ENCODE data around the gene SCNN1A. TPM values are rescaled to one million over a fixed set of nuclear protein-coding genes. Genes with fewer than 3 reads are reported as not detected.

Gene SCNN1A
- total and polyA plus RNA-seq, 9 donors, result 1.2 to 141 (median 10.8) TPM

DNA sequence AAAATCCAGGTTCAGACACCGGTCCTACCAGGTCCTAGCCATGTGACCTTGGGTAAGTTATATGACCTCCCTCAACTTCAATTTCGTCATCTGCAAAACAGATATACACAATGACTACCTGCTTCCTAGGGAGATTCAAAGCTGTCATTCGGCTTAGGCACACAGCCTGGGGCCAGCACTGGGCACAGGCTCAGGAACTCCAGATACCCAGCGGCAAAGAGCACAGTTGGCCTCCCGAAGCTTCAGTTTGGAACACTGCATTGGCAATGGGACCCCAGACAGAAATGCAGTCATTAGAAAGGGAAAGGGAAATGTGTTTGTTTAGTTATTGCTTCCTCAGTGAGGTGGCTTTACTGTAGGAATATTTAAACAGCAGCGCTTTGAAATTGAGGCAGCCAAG lies 53.5 kb downstream of the SCNN1A start:
- Histone ChIP-seq H3K4me1 (ENCODE audit: insufficient read depth) (peaks cover 12% of the 10 kb centered on the region), H3K36me3 (no peaks in the 10 kb centered on the region), H3K27me3 (no peaks in the 10 kb centered on the region), H3K27ac (no peak overlapping the region), H3K4me3 (no peak overlapping the region), H3K9me3 (no peaks in the 10 kb centered on the region)
- TF ChIP-seq, protein P1, sequence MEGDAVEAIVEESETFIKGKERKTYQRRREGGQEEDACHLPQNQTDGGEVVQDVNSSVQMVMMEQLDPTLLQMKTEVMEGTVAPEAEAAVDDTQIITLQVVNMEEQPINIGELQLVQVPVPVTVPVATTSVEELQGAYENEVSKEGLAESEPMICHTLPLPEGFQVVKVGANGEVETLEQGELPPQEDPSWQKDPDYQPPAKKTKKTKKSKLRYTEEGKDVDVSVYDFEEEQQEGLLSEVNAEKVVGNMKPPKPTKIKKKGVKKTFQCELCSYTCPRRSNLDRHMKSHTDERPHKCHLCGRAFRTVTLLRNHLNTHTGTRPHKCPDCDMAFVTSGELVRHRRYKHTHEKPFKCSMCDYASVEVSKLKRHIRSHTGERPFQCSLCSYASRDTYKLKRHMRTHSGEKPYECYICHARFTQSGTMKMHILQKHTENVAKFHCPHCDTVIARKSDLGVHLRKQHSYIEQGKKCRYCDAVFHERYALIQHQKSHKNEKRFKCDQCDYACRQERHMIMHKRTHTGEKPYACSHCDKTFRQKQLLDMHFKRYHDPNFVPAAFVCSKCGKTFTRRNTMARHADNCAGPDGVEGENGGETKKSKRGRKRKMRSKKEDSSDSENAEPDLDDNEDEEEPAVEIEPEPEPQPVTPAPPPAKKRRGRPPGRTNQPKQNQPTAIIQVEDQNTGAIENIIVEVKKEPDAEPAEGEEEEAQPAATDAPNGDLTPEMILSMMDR (IDR thresholded peaks at IDR 0.05), result no peak
- no peak for TF ChIP-seq EP300 (IDR thresholded peaks at IDR 0.05)
- no peak for TF ChIP-seq POLR2A (IDR thresholded peaks at IDR 0.05)
- intact Hi-C loops (cut with DNase I), result loop anchor here in 2 of 4 donors (10.0 kb wide), 2 partner anchors 143 to 213 kb away; partner anchors contain the start of gene GAPDH (in 1 of the 2)
- DNase-seq, result no peak
- 79 to 85% (median 79%) methylated on average over 6 of the region's 6 CpGs for WGBS, 3 donors

DNA sequence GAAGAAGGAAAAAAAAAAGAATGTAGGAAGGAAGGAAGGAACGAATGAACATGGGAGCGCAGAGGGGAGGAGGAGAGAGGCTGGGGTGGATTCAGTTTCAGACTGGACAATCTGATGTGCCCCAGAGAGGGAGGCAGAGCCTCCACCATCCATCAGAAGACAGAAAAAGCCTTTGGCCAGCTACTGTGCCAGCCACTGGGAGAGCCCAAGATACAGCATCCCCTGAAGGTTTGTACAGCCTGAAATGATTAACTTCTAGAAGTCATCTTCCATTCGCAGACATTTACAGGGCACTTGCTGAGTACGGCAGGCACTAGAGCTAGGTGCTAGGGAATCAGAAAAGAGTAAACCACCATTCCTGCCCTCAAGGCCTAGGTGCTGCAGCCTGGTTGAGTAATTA lies 55.9 kb downstream of the SCNN1A start:
- WGBS, 3 donors, result 85 to 89% (median 89%) methylated on average over 4 of the region's 4 CpGs
- no peak overlapping the region for H3K4me3 ChIP-seq
- H3K4me1 ChIP-seq (ENCODE audit: insufficient read depth), result peaks cover 7% of the 10 kb centered on the region
- no peaks in the 10 kb centered on the region for H3K27me3 ChIP-seq
- no peak for TF ChIP-seq POLR2A (IDR thresholded peaks at IDR 0.05)
- TF ChIP-seq EP300 (IDR thresholded peaks at IDR 0.05), result no peak
- TF ChIP-seq, protein P1 (IDR thresholded peaks at IDR 0.05), result no peak
- H3K27ac ChIP-seq, result no peak overlapping the region
- H3K9me3 ChIP-seq, result no peaks in the 10 kb centered on the region
- DNase-seq, result no peak
- no peaks in the 10 kb centered on the region for H3K36me3 ChIP-seq
- intact Hi-C loops (cut with DNase I), result loop anchor here in 1 of 4 donors (5.0 kb wide), 1 partner anchor 573 kb away; no protein-coding TSS in a partner anchor

DNA sequence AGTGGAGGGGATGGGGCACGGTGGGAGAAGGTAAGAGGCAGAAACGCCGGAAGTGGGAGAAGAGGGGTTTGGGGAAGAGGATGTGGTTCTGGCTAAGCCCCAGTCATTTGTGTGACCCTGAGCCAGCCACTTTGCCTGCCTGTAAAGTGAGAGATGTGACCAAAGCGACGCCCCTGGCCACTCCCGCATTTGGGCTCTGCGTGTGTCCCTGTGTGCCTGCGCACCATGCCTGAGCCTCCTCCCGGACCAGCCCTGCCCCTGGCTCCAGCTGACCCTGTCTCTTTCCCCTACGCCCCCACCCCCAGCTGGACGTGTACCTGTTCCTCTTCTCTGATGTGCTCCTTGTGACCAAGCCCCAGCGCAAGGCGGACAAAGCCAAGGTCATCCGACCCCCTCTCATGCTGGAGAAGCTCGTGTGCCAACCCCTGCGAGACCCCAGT lies 56.9 kb downstream of the SCNN1A start:
- H3K4me1 ChIP-seq (ENCODE audit: insufficient read depth), result peaks cover under 1% of the 10 kb centered on the region
- TF ChIP-seq EP300 (IDR thresholded peaks at IDR 0.05) (no peak), POLR2A (IDR thresholded peaks at IDR 0.05) (no peak)
- TF ChIP-seq, protein P1 (IDR thresholded peaks at IDR 0.05), result no peak
- H3K9me3 ChIP-seq, result no peaks in the 10 kb centered on the region
- intact Hi-C loops (cut with DNase I), result loop anchor here in 1 of 4 donors (5.0 kb wide), 1 partner anchor 574 kb away; no protein-coding TSS in a partner anchor
- H3K4me3 ChIP-seq, result no peak overlapping the region
- no peaks in the 10 kb centered on the region for H3K36me3 ChIP-seq
- no peaks in the 10 kb centered on the region for H3K27me3 ChIP-seq
- no peak overlapping the region for H3K27ac ChIP-seq
- no peak for DNase-seq
- WGBS, 3 donors, result 59 to 79% (median 69%) methylated on average over 16 of the region's 16 CpGs

DNA sequence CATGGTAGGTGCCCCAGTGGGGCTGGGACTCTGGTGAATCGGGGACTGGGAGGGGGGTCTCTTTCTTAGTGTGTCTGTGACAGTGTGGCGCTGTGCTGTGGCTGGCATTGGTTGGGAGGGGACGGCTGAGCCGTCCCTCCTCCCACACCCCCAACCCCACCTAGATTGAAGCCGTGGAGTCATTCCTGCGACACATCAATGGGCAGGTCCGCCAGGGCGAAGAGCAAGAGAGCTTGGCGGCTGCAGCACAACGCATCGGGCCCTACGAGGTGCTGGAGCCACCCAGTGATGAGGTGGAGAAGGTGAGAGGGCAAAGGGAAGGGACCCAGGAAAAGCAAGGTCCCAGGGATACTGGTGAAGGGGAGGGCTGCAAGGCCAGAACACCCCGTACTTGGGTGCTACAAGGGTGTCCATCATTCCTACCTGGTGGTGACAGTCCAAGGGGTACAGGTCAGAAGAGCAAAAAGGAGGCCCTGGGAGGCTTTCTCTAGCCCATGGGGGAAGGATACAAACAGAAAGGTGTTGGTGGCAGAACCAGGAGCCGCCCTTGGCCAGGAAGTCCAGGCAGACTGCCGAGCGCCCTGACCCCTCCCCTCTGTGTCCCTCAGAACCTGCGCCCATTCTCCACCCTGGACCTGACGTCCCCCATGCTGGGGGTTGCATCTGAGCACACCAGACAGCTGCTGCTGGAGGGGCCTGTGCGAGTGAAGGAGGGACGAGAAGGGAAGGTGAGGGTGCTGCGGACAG lies 57.5 kb downstream of the SCNN1A start:
- no peaks in the 10 kb centered on the region for H3K27me3 ChIP-seq
- TF ChIP-seq POLR2A (IDR thresholded peaks at IDR 0.05), result no peak
- H3K4me3 ChIP-seq, result no peak overlapping the region
- H3K9me3 ChIP-seq, result no peaks in the 10 kb centered on the region
- 78 to 86% (median 81%) methylated on average over 21 of the region's 21 CpGs for WGBS, 3 donors
- DNase-seq, result no peak
- H3K36me3 ChIP-seq, result no peaks in the 10 kb centered on the region
- intact Hi-C loops (cut with DNase I), result loop anchor here in 1 of 4 donors (5.0 kb wide), 1 partner anchor 574 kb away; no protein-coding TSS in a partner anchor
- H3K27ac ChIP-seq, result no peak overlapping the region
- H3K4me1 ChIP-seq (ENCODE audit: insufficient read depth), result no peaks in the 10 kb centered on the region

Measured in ovary (tissue), 9 donors.